Activated naive CD8-positive, alpha-beta T cell (primary cell): ENCODE results near the gene FALEC.

Source experiments
- H3K27ac Mint-ChIP-seq: one replicate; pipeline ENCODE4 v1.8.0; 2021; ENCODE audit warnings: mixed read lengths
- H3K27me3 Mint-ChIP-seq: one replicate; pipeline ENCODE4 v1.8.0; 2021; ENCODE audit warnings: mixed read lengths
- H3K36me3 Mint-ChIP-seq: one replicate; pipeline ENCODE4 v1.8.0; 2021; ENCODE audit warnings: mixed read lengths
- H3K4me1 Mint-ChIP-seq: one replicate; pipeline ENCODE4 v1.8.0; 2021; ENCODE audit warnings: low read depth, mixed read lengths
- H3K4me3 Mint-ChIP-seq: one replicate; pipeline ENCODE4 v1.8.0; 2021; ENCODE audit warnings: mild to moderate bottlenecking, mixed read lengths
- H3K9me3 Mint-ChIP-seq: one replicate; pipeline ENCODE4 v1.8.0; 2021; ENCODE audit warnings: low read depth, mixed read lengths

The FALEC gene

DNA sequence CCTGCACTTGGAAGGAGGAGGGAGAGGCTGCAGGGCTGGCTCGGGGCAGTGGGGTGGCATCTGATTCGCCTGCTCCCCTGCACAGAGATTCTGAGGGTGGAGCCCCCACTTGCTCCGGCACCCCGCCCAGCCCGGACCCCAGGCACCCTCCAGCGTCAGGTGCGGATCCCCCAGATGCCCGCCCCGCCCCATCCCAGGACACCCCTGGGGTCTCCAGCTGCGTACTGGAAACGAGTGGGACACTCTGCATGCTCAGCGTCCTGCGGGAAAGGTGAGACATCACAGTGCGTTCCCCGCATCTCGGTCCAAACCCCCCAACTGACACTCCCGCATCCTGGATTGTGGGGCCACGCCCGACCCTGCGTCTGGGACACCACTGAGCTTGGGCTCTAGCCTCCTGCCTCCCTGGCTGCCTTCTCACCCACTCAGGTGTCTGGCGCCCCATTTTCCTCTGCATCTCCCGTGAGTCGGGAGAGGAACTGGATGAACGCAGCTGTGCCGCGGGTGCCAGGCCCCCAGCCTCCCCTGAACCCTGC, 41.6 kb downstream of the FALEC start:
- H3K4me3 Mint-ChIP-seq, result no peak overlapping the region
- H3K27ac Mint-ChIP-seq, result no peak overlapping the region
- peaks cover 2% of the 10 kb centered on the region for H3K36me3 Mint-ChIP-seq
- no peaks in the 10 kb centered on the region for H3K9me3 Mint-ChIP-seq
- peaks cover 23% of the 10 kb centered on the region for H3K4me1 Mint-ChIP-seq
- no peaks in the 10 kb centered on the region for H3K27me3 Mint-ChIP-seq

DNA sequence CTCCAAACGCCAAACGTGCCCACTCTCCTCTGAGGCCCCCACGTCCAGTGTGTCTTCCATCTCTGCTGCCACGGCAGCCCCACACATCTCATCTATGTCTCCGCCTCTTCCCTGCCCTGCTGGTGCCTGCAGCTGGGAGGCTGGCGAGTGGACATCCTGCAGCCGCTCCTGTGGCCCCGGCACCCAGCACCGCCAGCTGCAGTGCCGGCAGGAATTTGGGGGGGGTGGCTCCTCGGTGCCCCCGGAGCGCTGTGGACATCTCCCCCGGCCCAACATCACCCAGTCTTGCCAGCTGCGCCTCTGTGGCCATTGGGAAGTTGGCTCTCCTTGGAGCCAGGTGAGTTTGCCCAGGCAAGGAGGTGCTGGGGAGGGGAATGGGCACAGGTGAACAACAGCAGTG, 42.3 kb downstream of the FALEC start:
- H3K27me3 Mint-ChIP-seq, result no peaks in the 10 kb centered on the region
- H3K27ac Mint-ChIP-seq, result no peak overlapping the region
- peaks cover 2% of the 10 kb centered on the region for H3K36me3 Mint-ChIP-seq
- H3K4me1 Mint-ChIP-seq, result peaks cover 21% of the 10 kb centered on the region
- no peaks in the 10 kb centered on the region for H3K9me3 Mint-ChIP-seq
- no peak overlapping the region for H3K4me3 Mint-ChIP-seq

DNA sequence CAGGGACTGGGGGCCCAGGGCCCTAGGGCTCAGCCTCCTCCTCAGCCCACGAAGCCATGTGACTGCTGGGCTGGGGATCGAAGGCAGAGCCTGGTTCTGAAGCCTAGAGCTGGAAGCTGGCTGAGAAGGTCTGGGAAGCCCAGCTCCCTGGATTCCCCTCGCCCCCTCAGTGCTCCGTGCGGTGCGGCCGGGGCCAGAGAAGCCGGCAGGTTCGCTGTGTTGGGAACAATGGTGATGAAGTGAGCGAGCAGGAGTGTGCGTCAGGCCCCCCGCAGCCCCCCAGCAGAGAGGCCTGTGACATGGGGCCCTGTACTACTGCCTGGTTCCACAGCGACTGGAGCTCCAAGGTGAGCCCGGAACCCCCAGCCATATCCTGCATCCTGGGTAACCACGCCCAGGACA, 42.8 kb downstream of the FALEC start:
- no peak overlapping the region for H3K27ac Mint-ChIP-seq
- H3K9me3 Mint-ChIP-seq, result no peaks in the 10 kb centered on the region
- peaks cover 26% of the 10 kb centered on the region for H3K4me1 Mint-ChIP-seq
- H3K27me3 Mint-ChIP-seq, result no peaks in the 10 kb centered on the region
- no peak overlapping the region for H3K4me3 Mint-ChIP-seq
- peaks cover 2% of the 10 kb centered on the region for H3K36me3 Mint-ChIP-seq

DNA sequence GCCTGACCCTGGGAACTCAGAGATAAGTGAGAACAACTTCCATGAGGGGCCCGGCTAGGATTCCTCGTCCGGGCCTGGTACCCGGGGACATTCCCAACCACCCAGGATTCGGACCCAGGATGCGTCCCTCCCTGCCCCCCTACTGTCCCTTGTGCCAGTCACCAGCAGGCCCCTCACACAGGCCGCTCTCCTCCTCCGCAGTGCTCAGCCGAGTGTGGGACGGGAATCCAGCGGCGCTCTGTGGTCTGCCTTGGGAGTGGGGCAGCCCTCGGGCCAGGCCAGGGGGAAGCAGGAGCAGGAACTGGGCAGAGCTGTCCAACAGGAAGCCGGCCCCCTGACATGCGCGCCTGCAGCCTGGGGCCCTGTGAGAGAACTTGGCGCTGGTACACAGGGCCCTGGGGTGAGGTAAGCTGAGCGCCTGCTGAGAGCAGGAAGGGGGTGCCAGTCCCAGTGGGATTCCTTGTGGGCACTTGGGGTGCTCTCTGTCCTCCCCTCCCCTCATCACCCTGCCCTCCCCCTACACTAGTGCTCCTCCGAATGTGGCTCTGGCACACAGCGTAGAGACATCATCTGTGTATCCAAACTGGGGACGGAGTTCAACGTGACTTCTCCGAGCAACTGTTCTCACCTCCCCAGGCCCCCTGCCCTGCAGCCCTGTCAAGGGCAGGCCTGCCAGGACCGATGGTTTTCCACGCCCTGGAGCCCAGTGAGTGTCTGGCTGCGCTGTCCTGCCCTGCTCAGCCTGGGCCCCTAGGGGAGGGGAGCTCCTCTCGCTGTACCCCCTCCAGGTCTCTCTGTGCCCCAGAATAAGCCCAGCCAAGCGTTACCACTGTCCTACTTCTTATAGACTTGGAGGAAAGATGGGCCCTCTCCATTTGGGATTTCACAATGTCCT, 43.5 kb downstream of the FALEC start:
- Mint-ChIP-seq H3K9me3 (no peaks in the 10 kb centered on the region), H3K4me3 (no peak overlapping the region), H3K4me1 (peaks cover 33% of the 10 kb centered on the region), H3K36me3 (peaks cover 2% of the 10 kb centered on the region), H3K27me3 (no peaks in the 10 kb centered on the region), H3K27ac (no peak overlapping the region)

DNA sequence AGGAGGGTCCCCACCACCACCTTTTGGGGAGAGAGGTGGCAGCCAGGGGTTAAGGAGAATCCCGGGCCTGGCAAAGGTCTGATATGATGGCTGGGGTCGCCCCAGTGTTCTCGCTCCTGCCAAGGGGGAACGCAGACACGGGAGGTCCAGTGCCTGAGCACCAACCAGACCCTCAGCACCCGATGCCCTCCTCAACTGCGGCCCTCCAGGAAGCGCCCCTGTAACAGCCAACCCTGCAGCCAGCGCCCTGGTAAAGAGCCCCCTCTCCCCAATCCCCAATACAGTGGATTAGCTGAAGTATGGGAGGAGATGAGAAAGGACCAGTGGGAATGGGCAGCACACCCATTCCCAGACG, 44.1 kb downstream of the FALEC start:
- Mint-ChIP-seq H3K36me3 (peaks cover 2% of the 10 kb centered on the region), H3K9me3 (no peaks in the 10 kb centered on the region), H3K4me1 (peaks cover 37% of the 10 kb centered on the region), H3K4me3 (no peak overlapping the region), H3K27ac (peak overlapping the region; percentile 100), H3K27me3 (no peaks in the 10 kb centered on the region)

DNA sequence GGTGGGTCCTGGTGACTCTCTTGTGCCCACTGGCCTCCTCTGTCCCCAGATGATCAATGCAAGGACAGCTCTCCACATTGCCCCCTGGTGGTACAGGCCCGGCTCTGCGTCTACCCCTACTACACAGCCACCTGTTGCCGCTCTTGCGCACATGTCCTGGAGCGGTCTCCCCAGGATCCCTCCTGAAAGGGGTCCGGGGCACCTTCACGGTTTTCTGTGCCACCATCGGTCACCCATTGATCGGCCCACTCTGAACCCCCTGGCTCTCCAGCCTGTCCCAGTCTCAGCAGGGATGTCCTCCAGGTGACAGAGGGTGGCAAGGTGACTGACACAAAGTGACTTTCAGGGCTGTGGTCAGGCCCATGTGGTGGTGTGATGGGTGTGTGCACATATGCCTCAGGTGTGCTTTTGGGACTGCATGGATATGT, 44.5 kb downstream of the FALEC start:
- Mint-ChIP-seq H3K27ac (peak overlapping the region; percentile 100), H3K4me1 (peaks cover 41% of the 10 kb centered on the region)

DNA sequence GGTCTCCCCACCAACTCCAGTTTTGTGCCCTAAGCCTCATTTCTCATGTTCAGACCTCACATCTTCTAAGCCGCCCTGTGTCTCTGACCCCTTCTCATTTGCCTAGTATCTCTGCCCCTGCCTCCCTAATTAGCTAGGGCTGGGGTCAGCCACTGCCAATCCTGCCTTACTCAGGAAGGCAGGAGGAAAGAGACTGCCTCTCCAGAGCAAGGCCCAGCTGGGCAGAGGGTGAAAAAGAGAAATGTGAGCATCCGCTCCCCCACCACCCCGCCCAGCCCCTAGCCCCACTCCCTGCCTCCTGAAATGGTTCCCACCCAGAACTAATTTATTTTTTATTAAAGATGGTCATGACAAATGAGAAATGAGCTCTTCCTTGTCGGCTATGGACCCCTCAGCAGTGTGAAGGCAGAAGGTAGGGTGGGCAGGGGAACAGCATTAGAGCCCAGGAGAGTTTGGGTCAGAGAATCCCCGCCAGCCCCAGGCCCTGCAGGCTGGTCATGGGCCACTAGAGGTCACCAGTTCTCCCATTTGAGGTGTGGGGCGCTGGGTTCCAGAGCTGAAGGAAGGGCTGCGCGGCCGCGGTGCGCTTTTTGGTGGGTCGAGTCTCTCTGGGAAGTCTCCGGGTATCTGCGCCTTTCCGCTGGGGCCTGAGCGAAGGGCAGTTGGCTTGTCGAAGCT, 45.2 kb downstream of the FALEC start:
- no peaks in the 10 kb centered on the region for H3K9me3 Mint-ChIP-seq
- H3K4me1 Mint-ChIP-seq, result peaks cover 44% of the 10 kb centered on the region
- no peaks in the 10 kb centered on the region for H3K27me3 Mint-ChIP-seq
- peak overlapping the region; percentile 100 for H3K27ac Mint-ChIP-seq
- H3K36me3 Mint-ChIP-seq, result peaks cover 2% of the 10 kb centered on the region
- peak overlapping the region; percentile 98 for H3K4me3 Mint-ChIP-seq

More for the DNA sequence above, 44.5 kb downstream of the FALEC start:
- Mint-ChIP-seq H3K9me3 (no peaks in the 10 kb centered on the region), H3K4me3 (peak overlapping the region; percentile 98), H3K27me3 (no peaks in the 10 kb centered on the region), H3K36me3 (peaks cover 4% of the 10 kb centered on the region)

DNA sequence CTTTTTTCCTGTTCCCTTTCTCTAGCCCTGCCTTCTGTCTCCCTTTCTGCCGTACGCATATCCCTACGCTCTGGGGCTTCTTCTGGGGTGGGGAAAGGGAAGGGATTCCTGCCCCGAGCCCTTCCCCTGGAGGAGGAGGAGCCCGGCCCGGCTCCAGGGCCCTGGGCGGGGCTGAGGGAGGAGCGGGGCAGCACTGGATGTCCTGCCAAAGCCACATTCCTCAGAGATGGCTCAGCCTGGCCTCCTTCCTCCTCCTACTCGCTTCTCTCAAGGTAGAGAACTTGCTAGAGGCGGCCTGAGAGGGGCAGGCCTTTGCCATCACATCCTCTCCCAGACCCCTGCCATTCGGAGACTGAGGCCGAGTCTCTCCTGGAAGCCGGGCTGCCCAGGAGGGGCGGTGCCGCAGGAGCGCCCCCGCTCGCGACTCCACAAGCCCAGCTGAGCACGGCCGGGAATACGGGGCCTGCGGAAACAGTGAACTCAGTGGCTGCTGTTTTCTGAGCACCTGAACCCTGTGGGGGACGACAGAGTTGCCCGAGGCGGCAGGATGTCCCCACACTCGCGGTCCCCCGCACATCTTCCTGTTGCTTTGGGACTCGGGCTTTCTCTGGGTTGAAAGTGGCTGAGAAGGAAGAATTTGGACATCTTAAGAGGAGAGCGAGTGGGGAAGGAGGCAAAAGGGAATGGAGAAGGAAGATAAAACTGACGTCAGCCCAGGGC, 45.9 kb downstream of the FALEC start:
- no peaks in the 10 kb centered on the region for H3K27me3 Mint-ChIP-seq
- H3K27ac Mint-ChIP-seq, result peak overlapping the region; percentile 100
- no peaks in the 10 kb centered on the region for H3K9me3 Mint-ChIP-seq
- H3K36me3 Mint-ChIP-seq, result peaks cover 2% of the 10 kb centered on the region
- H3K4me3 Mint-ChIP-seq, result peak overlapping the region; percentile 98
- H3K4me1 Mint-ChIP-seq, result peaks cover 51% of the 10 kb centered on the region

DNA sequence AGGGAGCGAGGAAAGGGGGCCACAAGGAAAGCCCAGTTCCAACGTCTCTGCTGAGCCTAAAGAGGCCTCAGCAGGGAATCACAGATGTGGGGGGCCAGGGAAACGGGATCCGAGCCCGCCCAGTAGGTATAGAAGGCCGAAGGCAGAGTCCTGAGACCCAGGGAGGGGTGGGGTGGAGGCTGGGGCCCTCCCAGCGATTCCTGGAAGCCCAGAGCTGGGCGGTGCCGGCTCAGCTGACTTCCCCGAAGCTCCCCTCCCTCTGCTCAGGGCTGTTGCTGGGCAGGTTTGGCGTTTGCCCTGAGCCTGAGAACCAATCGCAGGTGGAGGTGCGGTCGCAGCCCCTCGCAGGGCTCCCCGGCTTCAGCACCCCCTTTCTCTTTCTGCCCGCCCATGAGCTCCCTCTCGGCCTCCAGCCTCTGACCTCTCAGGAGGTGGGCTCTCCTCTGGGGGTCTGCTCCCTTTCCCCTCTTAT, 46.5 kb downstream of the FALEC start:
- H3K4me1 Mint-ChIP-seq, result peaks cover 57% of the 10 kb centered on the region
- no peaks in the 10 kb centered on the region for H3K27me3 Mint-ChIP-seq
- peak overlapping the region; percentile 100 for H3K27ac Mint-ChIP-seq
- no peaks in the 10 kb centered on the region for H3K9me3 Mint-ChIP-seq
- H3K36me3 Mint-ChIP-seq, result peaks cover 2% of the 10 kb centered on the region
- H3K4me3 Mint-ChIP-seq, result peak overlapping the region; percentile 98

DNA sequence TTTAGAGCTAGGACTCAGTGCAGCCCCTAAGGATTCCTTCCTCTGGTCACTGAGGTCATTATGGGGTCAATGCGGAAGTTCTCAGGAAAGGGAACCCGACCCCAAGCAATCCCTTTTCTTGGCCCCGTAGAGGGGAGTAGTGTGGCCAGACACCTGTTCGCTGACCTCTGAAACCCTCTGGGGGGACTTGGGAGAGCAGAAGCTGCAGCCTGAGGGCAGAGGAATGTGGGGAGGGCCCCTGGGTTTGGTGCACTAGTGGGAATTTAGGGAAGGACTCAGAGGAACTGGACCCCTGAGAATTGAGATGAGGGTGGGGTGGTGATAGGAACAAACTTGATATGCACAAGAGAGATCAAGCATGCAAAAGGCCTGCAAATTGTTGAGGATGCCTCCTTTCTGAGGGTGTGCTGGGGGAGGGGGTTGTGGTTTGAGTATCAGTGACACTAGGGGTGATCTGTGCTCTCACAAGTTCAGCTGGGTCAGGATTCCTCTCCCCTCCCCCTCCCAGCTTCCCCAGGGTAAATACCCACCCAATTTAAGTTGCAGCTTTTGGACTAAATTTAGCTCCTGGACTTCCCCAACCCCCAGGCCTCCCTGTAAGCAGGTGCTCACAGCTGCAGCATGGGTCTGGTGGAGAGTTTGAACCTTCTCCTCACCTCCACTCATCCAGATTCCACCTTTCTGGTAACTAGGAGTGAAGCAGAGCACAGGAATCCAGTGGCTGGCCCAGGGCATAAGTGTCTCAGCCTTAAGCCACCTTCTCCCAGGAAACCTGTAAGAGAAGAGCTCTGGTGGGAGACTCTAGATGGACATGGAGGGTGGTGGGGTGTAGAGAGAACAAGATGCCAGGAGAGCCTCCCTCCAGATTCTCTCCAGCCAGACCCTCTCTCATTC, 47.1 kb downstream of the FALEC start:
- Mint-ChIP-seq H3K27me3 (no peaks in the 10 kb centered on the region), H3K4me1 (peaks cover 64% of the 10 kb centered on the region), H3K36me3 (peaks cover 5% of the 10 kb centered on the region), H3K9me3 (no peaks in the 10 kb centered on the region), H3K4me3 (peak overlapping the region; percentile 98), H3K27ac (peak overlapping the region; percentile 100)

DNA sequence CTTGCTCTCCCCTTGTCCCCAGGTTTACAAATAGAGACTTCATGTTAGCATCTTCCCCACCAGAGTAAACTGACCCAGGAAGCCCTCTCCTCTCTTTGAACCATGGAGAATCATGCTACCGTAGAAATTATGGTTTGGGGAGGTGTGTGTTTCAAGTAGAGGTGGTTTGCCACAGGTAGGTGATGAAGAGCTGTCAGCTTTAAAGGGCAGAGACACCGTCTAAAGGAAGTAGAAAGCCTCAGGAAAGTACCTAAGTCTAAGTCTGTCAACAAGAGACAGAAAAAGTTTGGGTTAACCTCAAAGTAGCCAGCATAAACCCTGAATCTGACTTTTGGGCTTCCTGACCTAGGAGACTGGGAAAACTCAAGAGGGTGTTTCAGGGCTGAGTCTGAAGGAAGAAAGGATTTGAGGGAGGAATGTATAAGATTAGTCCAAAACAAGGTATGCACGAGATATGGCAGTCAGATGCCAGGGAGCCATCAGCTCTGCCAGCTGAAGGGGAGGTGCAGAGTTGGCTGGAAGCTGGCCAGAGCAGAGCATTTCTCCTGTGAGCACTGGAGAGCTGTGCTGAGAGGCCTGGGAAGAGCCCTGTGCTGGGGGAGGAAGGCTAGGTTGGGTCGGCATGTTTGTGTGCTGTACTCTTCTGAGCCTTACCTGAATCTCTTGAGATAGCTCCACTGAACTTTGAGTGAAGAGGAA, 47.9 kb downstream of the FALEC start:
- no peaks in the 10 kb centered on the region for H3K27me3 Mint-ChIP-seq
- H3K4me3 Mint-ChIP-seq, result peak overlapping the region; percentile 98
- peaks cover 5% of the 10 kb centered on the region for H3K36me3 Mint-ChIP-seq

DNA sequence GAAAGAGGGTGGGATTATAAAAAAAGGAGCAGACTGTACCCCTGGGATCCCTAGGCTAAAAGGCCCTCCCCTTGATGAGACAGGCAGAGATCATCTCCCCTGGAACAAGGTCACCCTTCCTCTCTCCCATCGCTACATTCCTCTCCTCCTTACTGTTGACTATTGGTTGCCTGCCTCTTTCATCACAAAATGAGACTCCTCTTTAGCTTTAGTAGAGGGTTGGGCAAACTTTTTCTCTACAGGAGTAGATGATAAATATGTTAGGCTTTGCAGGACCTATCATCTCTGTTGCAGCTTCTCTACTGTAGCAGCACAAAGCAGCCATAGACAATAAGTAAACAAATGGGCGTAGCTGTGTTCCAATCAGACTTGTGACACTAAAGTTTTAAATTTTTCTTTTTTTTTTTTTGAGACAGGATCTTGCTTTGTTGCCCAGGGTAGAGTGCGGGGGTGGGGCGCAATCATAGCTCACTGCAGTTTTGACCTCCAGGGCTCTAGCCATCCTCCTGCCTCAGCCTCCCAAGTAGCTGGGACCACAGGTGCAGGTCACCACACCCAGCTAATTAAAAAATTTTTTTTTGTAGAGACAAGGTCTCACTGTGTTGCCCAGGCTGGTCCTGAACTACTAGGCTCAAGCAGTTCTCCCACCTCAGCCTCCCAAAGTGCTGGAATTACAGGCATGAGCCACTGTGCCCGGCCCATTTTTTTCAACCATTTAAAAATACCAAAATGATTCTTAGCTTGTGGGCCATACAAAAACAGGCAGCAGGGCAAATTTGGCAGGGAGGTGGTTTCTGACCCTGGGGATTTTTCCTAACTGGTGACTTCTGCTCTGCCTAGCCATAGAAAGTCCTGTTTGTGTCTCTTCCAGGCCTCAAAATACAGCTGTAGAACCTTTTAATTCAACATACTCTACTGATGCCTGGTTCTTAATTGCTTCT, 48.8 kb downstream of the FALEC start:
- no peaks in the 10 kb centered on the region for H3K27me3 Mint-ChIP-seq
- H3K4me1 Mint-ChIP-seq, result peaks cover 80% of the 10 kb centered on the region
- no peaks in the 10 kb centered on the region for H3K9me3 Mint-ChIP-seq
- H3K4me3 Mint-ChIP-seq, result peak overlapping the region; percentile 98
- peaks cover 5% of the 10 kb centered on the region for H3K36me3 Mint-ChIP-seq
- H3K27ac Mint-ChIP-seq, result peak overlapping the region; percentile 100

More for the DNA sequence above, 47.9 kb downstream of the FALEC start:
- H3K9me3 Mint-ChIP-seq, result no peaks in the 10 kb centered on the region
- peak overlapping the region; percentile 100 for H3K27ac Mint-ChIP-seq
- peaks cover 72% of the 10 kb centered on the region for H3K4me1 Mint-ChIP-seq
